LNCAP (cell line): ENCODE results near the gene C2orf74.

Source experiments
- CTCF ChIP-seq: fragments of 450-650 bp; IDR thresholded peaks from 2 replicates; pipeline ENCODE4 v1.5.1; 2017; ENCODE audit warnings: mild to moderate bottlenecking

C2orf74 gene

GRCh38 chr2:61205132-61205531 lies 43.1 kb downstream of the C2orf74 start:
- no peak for TF ChIP-seq CTCF

GRCh38 chr2:61210332-61210981 lies 48.5 kb downstream of the C2orf74 start:
- TF ChIP-seq CTCF: no peak

- no peak for TF ChIP-seq CTCF
Observed at GRCh38 chr2:61214171-61214570, 52.2 kb downstream of the C2orf74 start.
